ENCODE data around the gene STK32B. TPM values are rescaled to one million over a fixed set of nuclear protein-coding genes. Genes with fewer than 3 reads are reported as not detected.

Gene STK32B
- total and polyA plus RNA-seq, 2 of the 4 experiments (the other 2 are of a cell fraction), result 5.5 to 6.3 TPM

GRCh38 chr4:5041699-5042098 is 9.6 kb upstream of the STK32B start (continued):
- TF ChIP-seq ELK1 (IDR thresholded peaks at IDR 0.05; ENCODE audit: borderline replicate concordance, low read depth, low read length), result no peak

GRCh38 chr4:5043579-5043978 is 7.7 kb upstream of the STK32B start:
- no peak overlapping the region for H3K27ac ChIP-seq (ENCODE audit: insufficient read depth, low read length)
- no peak overlapping the region for H3K18ac ChIP-seq (ENCODE audit: low read depth, low read length)
- ATAC-seq (ENCODE audit: low read depth) (no peak), DNase-seq (no peak)
- peak overlapping the region; percentile 21 for H2AFZ ChIP-seq (replicated peaks; ENCODE audit: low read length, poor library complexity)
- dilution Hi-C loops (cut with HindIII; ENCODE audit: low sequenced_read_pairs, unreplicated experiment), result no loop called here
- H3K56ac ChIP-seq (ENCODE audit: extremely low read depth, insufficient read depth, low read length), result no peak overlapping the region
- H3K14ac ChIP-seq (replicated peaks; ENCODE audit: low read depth, low read length), result no peak overlapping the region; the same call in 1 of the 2 replicates
- 47% methylated on average over 2 of the region's 6 CpGs; no CpG with 5 or more reads in 1 of the 2 experiments for WGBS, 2 experiments (ENCODE audit: extremely low coverage in 2 of 2, insufficient read length in 1 of 2)
- ChIA-PET POLR2A (ENCODE audit: unreplicated experiment) (no interaction called here), CTCF (interaction anchor here (0.6 kb wide), 1 partner anchor 607 kb away, joined by 3 read pairs; no protein-coding TSS in a partner anchor)
- H4K8ac ChIP-seq (ENCODE audit: low read depth in 2 of 2, low read length in 2 of 2), result no peak overlapping the region
- H3K79me1 ChIP-seq (ENCODE audit: low read depth in 1 of 2, low read length in 2 of 2), result peaks cover 0 to 3% of the 10 kb centered on the region in 2 experiments; a peak in 1 of 4 replicates
- no peak overlapping the region for H4K91ac ChIP-seq (ENCODE audit: insufficient read depth, low read depth, low read length)
- no peak overlapping the region for H2BK20ac ChIP-seq (ENCODE audit: low read depth, low read length)
- peak overlapping the region; percentile 6 for H2AK9ac ChIP-seq (replicated peaks; ENCODE audit: low read depth, low read length, poor library complexity)
- H2BK120ac ChIP-seq (ENCODE audit: low read depth, low read length), result no peak overlapping the region
- H3K36me3 ChIP-seq (ENCODE audit: control insufficient read depth, insufficient read depth, low read length), result no peaks in the 10 kb centered on the region
- no peak overlapping the region for H4K5ac ChIP-seq (ENCODE audit: low read depth, low read length)
- H3K23ac ChIP-seq (ENCODE audit: low read depth, low read length), result no peak overlapping the region
- H2BK15ac ChIP-seq (ENCODE audit: low read depth, low read length), result 0 out of 3 replicates have a peak overlapping the region, but pooled peaks have one; percentile 55
- H3K9me3 ChIP-seq (ENCODE audit: control insufficient read depth, insufficient read depth, low read length), result no peaks in the 10 kb centered on the region
- H3K4me2 ChIP-seq (ENCODE audit: low read depth, low read length), result no peak overlapping the region
- TF ChIP-seq MAZ (IDR thresholded peaks at IDR 0.05; ENCODE audit: borderline replicate concordance, low read depth, low read length) (no peak), SMC3 (IDR thresholded peaks at IDR 0.05; ENCODE audit: low read depth, low read length) (no peak)
- no peak overlapping the region for H2BK5ac ChIP-seq (ENCODE audit: low read depth, low read length, poor library complexity, severe bottlenecking)
- BruUV-seq (replicated peaks), result no TSS peak
- H4K20me1 ChIP-seq (ENCODE audit: insufficient read depth, low read length), result no peaks in the 10 kb centered on the region
- in situ Hi-C loops (cut with MboI; ENCODE audit: low sequenced_read_pairs), result loop anchor here (10.0 kb wide), 1 partner anchor 751 kb away; no protein-coding TSS in a partner anchor
- H3K4ac ChIP-seq (ENCODE audit: low read depth, low read length), result no peak overlapping the region
- peak overlapping the region; percentile 5; the same call in 1 of the 2 replicates for H2AK5ac ChIP-seq (ENCODE audit: low read depth, low read length)
- H3K27me3 ChIP-seq (ENCODE audit: control insufficient read depth, insufficient read depth, low read length), result no peaks in the 10 kb centered on the region; the same call in none of the 2 replicates
- intact Hi-C loops (cut with micrococcal nuclease), result no loop called here
- no peak overlapping the region for H3K9ac ChIP-seq (ENCODE audit: low read depth, low read length)
- H3K9me1 ChIP-seq (ENCODE audit: insufficient read depth, low read length), result peaks cover 12% of the 10 kb centered on the region
- H3K4me1 ChIP-seq (ENCODE audit: control insufficient read depth, insufficient read depth, low read length), result peaks cover 12% of the 10 kb centered on the region; the same call in 1 of the 2 replicates
- H3K4me3 ChIP-seq (ENCODE audit: insufficient read depth, low read depth, low read length), result no peak overlapping the region
